GM06990 (cell line): Measurements from ENCODE around the gene GBF1.
A peak's percentile ranks its signal among the peaks of the same experiment; 100 is the strongest.

ENCODE experiments used
- DNase-seq: peaks from one replicate; pipeline ENCODE4 v3.0.0-alpha.2; 2011; ENCODE audit not compliant: insufficient read length; ENCODE audit errors: extremely low read depth
- H3K27me3 ChIP-seq: replicated peaks from 2 replicates; pipeline ENCODE4 v1.6.0; 2011; ENCODE audit warnings: low read length; ENCODE audit not compliant: control insufficient read depth, insufficient read depth
- H3K36me3 ChIP-seq: 2 replicates; pipeline ENCODE4 v1.5.1; 2011; ENCODE audit warnings: low read length; ENCODE audit not compliant: control insufficient read depth, insufficient read depth
- H3K4me3 ChIP-seq: replicated peaks from 2 replicates; pipeline ENCODE4 v1.5.1; 2011; ENCODE audit warnings: low read depth, mild to moderate bottlenecking, control low read depth, low read length
- CTCF ChIP-seq: IDR thresholded peaks from 2 replicates; pipeline ENCODE4 v1.5.1; 2011; ENCODE audit warnings: low read length, control low read depth, mild to moderate bottlenecking, inconsistent platforms; ENCODE audit not compliant: insufficient read depth, poor library complexity, severe bottlenecking

Gene GBF1

GRCh38 chr10:102392306-102392705 lies 147.0 kb downstream of the GBF1 start:
- no peak for TF ChIP-seq CTCF
- peaks cover 8% of the 10 kb centered on the region for H3K36me3 ChIP-seq
- no peaks in the 10 kb centered on the region for H3K27me3 ChIP-seq
- DNase-seq: no peak
- no peak overlapping the region for H3K4me3 ChIP-seq

DNA sequence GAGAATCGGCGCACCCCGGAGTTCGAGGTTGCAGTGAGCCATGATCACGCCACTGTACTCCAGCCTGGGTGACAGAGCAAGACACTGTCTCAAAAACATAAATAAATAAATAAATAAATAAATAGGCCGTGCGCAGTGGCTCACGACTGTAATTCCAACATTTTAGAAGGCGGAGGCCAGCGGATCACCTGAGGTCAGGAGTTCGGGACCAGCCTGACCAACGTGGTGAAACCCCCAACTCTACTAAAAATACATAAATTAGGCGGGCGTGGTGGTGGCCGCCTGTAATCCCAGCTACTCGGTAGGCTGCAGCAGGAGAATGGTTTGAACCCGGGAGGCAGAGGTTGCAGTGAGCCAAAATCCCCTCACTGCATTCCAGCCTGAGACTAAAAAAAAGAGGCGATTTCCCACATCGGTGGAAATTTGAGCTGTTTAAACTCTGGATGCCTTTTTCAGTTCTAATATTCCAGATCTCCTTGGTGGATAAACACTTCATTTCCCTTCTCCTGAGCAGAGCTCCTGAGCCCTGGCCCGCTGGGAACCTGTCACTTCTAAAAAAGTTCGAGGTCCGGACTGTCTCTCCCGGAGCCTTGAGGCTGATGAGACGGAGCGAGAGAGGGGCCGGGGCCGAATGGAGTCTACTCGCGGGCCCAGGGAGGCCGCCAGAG lies 148.2 kb downstream of the GBF1 start:
- Histone ChIP-seq H3K4me3 (peak overlapping the region; percentile 95), H3K27me3 (no peaks in the 10 kb centered on the region), H3K36me3 (peaks cover 18% of the 10 kb centered on the region)
- DNase-seq: no peak
- no peak for TF ChIP-seq CTCF

GRCh38 chr10:102394079-102394800 lies 148.9 kb downstream of the GBF1 start:
- peaks cover 18% of the 10 kb centered on the region for H3K36me3 ChIP-seq
- DNase-seq: peak; percentile 99
- H3K27me3 ChIP-seq: no peaks in the 10 kb centered on the region
- H3K4me3 ChIP-seq: peak overlapping the region; percentile 95
- peak; percentile 93 for TF ChIP-seq CTCF

- Histone ChIP-seq H3K4me3 (peak overlapping the region; percentile 95), H3K36me3 (peaks cover 21% of the 10 kb centered on the region), H3K27me3 (no peaks in the 10 kb centered on the region)
- DNase-seq: no peak
- no peak for TF ChIP-seq CTCF
Measured at GRCh38 chr10:102394801-102395399, 149.6 kb downstream of the GBF1 start.

GRCh38 chr10:102395400-102396316 lies 150.3 kb downstream of the GBF1 start, which contains the start of gene NFKB2:
Gene NFKB2 (plus strand): TSS chr10:102395705. CDS start chr10:102395960, 255 bp downstream.
- DNase-seq: peak; percentile 93
- H3K27me3 ChIP-seq: no peaks in the 10 kb centered on the region
- H3K36me3 ChIP-seq: peaks cover 29% of the 10 kb centered on the region
- H3K4me3 ChIP-seq: peak within 1 kb of the TSS; percentile 95
- no peak for TF ChIP-seq CTCF
